Left renal pelvis (tissue), 4 donors: ENCODE results near the gene POU2F3. TPM values are rescaled to one million over a fixed set of nuclear protein-coding genes. Genes with fewer than 3 reads are reported as not detected.

ENCODE experiments used
- DNase-seq, 4 donors: peaks; one replicate each; pipeline ENCODE4 v3.0.0-alpha.2; 2013; ENCODE audit warnings: low read depth in 4 of 4, low spot score in 3 of 4
- polyA plus RNA-seq, 4 donors: library from polyadenylated mRNA; unstranded; fragments of 120-200 nt; gene quantifications; one replicate each; pipeline ENCODE4 v1.2.1, GENCODE V29; 2013; ENCODE audit not compliant: insufficient read length in 4 of 4

POU2F3 gene
- polyA plus RNA-seq, 4 donors: 0.47 to 2.7 (median 0.89) TPM

- no peak for DNase-seq
Observed at GRCh38 chr11:120308081-120308480, 68.1 kb downstream of the POU2F3 start.

GRCh38 chr11:120310870-120311269 lies 70.9 kb downstream of the POU2F3 start:
- DNase-seq: no peak

- DNase-seq: no peak
Observed at GRCh38 chr11:120314861-120315260, 74.9 kb downstream of the POU2F3 start.

GRCh38 chr11:120316880-120317688 lies 77.1 kb downstream of the POU2F3 start:
- no peak for DNase-seq

- no peak for DNase-seq
Observed at GRCh38 chr11:120317689-120318480, 77.9 kb downstream of the POU2F3 start.

GRCh38 chr11:120318906-120319305 lies 79.0 kb downstream of the POU2F3 start:
- no peak for DNase-seq

GRCh38 chr11:120324932-120325810 lies 85.2 kb downstream of the POU2F3 start, which contains the start of gene TLCD5:
Gene TLCD5 (plus strand): TSS chr11:120325299. CDS start chr11:120327442, 2,143 bp downstream.
- DNase-seq: no peak

GRCh38 chr11:120326228-120326627 lies 86.3 kb downstream of the POU2F3 start:
- no peak for DNase-seq

- no peak for DNase-seq
Observed at GRCh38 chr11:120326845-120327281, 86.9 kb downstream of the POU2F3 start.

GRCh38 chr11:120327311-120327710 lies 87.4 kb downstream of the POU2F3 start:
- no peak for DNase-seq

- no peak for DNase-seq
Observed at GRCh38 chr11:120329556-120329955, 89.6 kb downstream of the POU2F3 start.

- no peak for DNase-seq
Observed at GRCh38 chr11:120330045-120330444, 90.1 kb downstream of the POU2F3 start.

- DNase-seq: no peak
Observed at GRCh38 chr11:120331301-120331996, 91.5 kb downstream of the POU2F3 start.

- DNase-seq: no peak
Observed at GRCh38 chr11:120332822-120333716, 93.1 kb downstream of the POU2F3 start.

GRCh38 chr11:120333801-120334200 lies 93.9 kb downstream of the POU2F3 start:
- no peak for DNase-seq

- no peak for DNase-seq
Observed at GRCh38 chr11:120334332-120334731, 94.4 kb downstream of the POU2F3 start.

- no peak for DNase-seq
Observed at GRCh38 chr11:120334894-120335462, 95.0 kb downstream of the POU2F3 start.

GRCh38 chr11:120335556-120335907 lies 95.6 kb downstream of the POU2F3 start:
- no peak for DNase-seq
